HG02610 (cell line): ENCODE results near the gene COMT.

Experiments
- ATAC-seq: cut with Tn5 transposase; IDR thresholded peaks from one replicate; pipeline ENCODE4 v1.9.1; 2021; ENCODE audit warnings: mild to moderate bottlenecking, moderate library complexity; ENCODE audit not compliant: unreplicated experiment

The COMT gene

DNA sequence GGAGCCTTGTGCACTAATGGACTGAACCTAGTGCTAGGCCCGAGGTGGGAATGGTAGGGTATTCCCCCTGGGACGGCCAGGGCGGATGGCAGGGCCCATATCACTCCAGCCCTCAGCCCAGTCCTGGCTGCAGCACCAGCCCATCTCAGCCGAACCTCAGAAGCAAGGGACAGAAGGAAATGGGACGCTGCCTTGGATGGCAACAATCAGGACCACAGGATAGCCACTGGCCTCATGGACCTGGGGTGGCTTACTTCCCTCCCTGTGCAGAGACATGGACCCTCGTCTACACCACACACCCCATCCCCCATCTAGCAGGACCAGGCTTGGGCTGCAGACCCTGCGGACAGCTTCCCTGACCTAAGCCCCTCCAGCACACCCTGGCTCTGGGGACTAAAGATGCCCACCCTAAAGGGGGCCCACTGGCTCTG, 50.9 kb downstream of the COMT start:
- no peak for ATAC-seq

- ATAC-seq: no peak
Measured at GRCh38 chr22:19992921-19993355, 51.4 kb downstream of the COMT start.

- ATAC-seq: no peak
Measured at GRCh38 chr22:19993926-19994325, 52.4 kb downstream of the COMT start.

DNA sequence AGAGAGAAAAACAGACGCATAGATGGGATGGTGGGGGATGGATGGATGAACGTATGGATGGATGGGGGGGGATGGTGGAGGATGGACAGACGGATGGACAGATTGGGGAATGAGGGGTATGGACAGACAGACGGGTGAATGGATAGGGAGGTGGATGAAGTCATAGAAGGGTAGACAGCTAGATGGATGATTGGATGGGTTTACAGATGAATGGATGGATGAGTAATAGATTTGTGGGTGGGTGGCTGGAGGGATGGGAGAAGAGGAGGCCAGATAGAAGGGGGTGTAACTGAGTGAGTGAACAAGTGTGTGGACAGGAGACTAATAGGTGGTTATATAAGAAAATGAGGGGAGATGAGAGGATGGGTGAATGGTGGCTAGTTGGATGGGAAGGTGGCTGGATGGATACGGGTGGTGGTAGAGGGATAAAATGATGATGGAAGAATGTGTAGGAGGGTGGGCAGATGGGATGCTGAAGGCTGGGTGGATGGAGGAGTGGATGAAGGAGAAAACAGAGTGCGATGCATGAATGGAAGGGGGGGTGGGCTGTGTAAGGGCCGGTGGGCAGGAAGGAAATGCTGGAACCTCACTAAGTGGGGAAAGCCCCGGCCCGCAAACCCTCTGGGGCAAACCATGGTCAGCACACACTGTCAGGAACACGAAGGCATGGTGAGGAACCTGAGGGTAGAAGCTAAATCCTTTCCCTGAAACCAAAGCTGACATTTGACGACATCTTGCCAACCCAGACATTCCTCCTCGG, 53.5 kb downstream of the COMT start:
- no peak for ATAC-seq

DNA sequence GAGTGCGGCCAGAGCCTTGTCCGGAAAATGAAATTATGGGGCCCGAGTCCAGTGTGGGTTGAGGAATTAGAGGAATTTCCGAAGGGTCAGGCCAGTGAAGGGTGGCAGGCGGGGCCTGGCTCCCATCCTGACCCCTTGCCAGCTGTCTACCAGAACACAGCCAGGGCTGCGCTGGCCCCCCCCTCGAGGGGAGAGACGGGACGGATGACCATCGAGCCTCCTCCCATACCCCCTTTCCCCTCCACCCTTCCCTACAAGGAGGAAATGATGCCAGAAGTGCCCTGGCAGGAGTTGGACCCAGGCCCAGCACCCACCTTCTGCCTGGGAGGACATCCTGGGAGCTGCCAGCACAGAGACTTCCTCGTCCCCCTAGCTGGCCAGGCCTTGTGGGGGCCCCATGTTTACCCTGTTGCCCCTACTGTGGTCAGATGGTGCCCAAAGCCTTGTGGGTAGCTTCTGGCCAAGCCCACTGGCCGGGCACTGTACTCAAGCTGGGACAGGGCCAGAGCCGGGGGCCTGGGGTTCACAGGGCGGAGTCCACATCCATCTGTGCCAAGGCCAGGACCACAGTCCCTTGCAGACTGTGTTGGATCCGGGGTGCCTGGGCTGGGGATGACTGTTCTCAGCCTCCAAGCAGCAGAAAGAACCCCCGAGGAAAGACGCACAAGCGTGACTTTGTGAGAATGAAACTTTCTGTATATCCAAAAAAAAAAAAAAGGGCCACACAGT, 54.2 kb downstream of the COMT start:
- ATAC-seq: no peak

- no peak for ATAC-seq
Measured at GRCh38 chr22:19996694-19997384, 55.3 kb downstream of the COMT start.

DNA sequence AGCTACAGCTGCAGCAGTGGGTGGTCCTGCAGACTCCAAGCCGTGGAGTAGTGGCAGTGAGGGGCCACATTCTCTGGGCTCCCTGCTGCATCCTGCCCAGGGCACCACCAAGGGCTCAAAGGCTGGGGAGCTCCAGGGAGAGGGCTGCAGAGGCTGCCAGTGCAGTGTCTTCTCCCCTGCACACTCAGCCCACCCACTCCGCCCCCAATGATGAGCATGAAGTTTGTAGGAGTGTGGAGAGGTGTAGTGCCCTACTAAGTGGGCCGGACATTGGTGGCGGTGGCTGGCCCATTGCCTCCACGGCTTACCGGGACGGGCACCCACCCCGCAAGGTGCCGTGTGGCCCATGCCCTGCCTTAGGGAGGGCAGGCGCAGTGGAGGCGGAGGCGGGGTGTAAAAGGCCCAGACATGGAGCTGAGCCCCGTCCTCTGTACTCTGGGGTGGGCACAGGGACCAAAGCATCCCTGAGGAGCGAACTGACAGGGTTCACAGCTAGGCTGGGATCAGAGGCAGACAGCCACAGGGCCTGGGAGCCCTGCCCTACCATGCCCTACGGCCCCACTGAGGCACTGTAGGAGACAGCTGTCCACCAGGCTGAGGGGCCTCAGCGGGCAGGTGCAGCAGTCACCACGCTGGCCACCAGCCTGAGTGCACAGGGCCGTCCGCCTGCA, 56.1 kb downstream of the COMT start:
- ATAC-seq: no peak

GRCh38 chr22:19998232-19998951, 56.8 kb downstream of the COMT start:
- ATAC-seq: no peak

DNA sequence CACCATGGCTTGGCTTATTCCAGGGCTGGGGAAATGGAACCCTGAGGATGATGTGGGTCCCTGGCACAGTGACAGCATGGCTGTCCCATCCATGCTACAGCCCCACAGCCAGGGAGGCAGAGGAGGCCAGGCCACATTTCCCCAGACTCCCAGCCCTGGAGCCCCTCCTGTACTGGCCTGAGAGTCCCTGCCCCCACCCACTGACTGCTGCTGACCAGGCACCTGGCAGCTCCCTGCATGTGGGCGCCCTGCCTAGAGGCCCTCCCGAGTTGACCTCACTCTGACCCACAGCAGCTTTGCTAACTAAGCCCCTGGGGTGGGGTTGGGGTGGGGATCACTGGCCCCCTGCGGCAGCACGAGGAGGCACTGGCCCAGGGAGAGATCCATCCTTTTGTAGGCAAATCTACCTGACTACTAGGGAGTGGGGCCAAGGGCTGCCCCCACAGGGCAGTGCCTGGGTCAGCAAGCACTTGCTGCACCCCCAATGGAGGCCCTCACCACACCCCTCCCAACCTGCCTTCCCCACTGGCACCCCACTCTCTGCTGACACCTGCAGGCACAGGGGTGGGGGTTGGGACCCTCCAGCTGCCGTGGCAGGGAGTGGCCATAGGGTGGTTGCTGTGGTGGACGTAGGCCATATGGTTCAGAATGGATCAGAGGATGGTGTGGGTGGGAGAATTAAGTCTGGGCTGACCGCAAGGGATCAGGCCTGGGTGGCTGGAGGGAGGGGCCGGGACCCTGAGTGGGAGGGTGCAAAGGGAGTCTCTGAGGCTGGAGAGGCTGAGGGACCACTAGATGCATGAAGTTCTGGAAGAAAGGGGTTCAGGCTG, 57.6 kb downstream of the COMT start:
- no peak for ATAC-seq

GRCh38 chr22:20000246-20001081, 58.9 kb downstream of the COMT start:
- no peak for ATAC-seq

DNA sequence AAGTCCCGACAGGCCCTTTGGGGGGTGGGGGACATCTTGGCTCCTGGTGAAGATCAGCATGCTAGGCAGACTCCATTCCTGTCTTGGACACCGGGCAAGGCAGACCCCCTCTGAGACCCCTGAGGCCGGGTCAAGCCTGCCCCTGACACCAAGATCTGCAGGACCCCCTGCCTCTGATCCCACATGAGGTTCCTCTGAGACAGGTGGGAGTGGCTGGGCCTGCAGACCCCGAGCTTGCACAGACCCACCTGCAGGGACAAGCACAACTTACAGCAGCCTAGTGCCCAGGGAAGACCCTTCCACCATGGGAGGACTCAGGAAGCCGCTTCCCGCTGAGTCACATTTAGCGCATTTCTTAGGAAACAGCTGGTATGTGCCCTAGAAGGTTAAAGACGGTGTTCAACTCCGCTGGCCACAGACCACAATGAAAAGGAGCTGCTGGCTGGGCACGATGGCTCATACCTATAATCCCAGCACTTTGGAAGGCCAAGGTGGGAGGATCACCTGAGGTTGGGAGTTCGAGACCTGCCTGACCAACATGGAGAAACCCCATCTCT, 59.6 kb downstream of the COMT start:
- ATAC-seq: no peak

- ATAC-seq: no peak
Measured at GRCh38 chr22:20002128-20002527, 60.6 kb downstream of the COMT start.

- no peak for ATAC-seq
Measured at GRCh38 chr22:20002636-20003035, 61.1 kb downstream of the COMT start.

DNA sequence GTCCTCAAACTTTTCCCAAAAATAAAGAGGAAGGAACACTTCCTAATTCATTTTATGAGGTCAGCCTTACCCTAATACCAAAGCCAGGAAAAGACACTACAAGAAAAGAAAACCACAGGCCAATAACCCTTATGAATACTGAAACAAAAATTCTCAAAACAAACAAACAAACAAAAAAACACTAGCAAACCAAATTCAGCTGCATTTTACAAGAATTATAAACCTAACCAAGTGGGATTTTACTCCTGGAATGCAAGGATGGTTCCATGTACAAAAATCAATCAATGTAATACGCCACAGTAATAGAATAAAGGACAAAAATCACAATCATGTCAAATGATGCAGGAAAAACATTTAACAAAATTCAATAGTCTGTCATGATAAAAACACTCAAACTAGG, 61.7 kb downstream of the COMT start:
- no peak for ATAC-seq

- ATAC-seq: no peak
Measured at GRCh38 chr22:20004464-20004863, 62.9 kb downstream of the COMT start.

DNA sequence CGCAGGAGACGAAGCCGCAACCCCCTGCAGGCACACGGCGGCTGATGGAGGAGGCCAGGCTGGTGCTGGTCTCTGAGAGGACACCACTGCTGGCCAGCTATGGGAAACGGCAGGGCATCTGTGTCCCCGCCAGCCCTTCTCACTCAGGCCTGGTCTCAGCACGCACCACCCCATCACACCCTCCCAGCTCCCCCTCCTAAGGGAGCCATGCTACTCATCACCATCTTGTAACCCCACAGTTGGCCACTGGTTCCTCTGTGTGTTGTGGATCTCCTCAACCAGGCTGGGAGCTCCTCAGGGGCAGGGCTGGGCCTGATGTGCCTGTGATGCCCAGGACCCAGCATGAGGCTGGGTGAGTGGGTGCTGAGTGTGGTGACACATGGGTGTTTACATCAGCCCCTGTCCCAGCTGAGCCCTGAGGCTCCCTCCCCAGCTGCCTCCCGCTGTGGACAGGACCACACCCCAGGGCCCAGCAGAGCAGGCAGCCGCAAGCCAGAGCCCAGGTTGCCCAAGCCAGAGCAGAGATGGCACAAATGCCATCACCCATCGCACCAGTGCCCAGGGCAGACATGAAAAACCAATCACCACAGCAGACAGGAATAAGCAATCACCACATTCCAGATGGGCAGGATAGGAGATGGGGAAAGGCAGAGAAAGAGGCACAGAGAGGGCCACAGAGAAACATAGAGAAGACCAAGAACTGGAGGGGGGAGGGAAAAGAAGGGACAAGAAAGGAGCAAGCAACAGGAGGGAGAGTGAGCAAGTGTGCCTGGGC, 66.8 kb downstream of the COMT start:
- ATAC-seq: no peak

- no peak for ATAC-seq
Measured at GRCh38 chr22:20009018-20009491, 67.5 kb downstream of the COMT start.
